ENCODE data around the gene ITGB4. TPM values are rescaled to one million over a fixed set of nuclear protein-coding genes. Genes with fewer than 3 reads are reported as not detected.
A peak's percentile ranks its signal among the peaks of the same experiment; 100 is the strongest.

The ITGB4 gene
- total and polyA plus RNA-seq, 10 of the 15 experiments (the other 5 are each of a cell fraction or from before 2014, with no cell fraction given) = 0.06 to 1.6 (median 0.27) TPM; not detected in 2

DNA sequence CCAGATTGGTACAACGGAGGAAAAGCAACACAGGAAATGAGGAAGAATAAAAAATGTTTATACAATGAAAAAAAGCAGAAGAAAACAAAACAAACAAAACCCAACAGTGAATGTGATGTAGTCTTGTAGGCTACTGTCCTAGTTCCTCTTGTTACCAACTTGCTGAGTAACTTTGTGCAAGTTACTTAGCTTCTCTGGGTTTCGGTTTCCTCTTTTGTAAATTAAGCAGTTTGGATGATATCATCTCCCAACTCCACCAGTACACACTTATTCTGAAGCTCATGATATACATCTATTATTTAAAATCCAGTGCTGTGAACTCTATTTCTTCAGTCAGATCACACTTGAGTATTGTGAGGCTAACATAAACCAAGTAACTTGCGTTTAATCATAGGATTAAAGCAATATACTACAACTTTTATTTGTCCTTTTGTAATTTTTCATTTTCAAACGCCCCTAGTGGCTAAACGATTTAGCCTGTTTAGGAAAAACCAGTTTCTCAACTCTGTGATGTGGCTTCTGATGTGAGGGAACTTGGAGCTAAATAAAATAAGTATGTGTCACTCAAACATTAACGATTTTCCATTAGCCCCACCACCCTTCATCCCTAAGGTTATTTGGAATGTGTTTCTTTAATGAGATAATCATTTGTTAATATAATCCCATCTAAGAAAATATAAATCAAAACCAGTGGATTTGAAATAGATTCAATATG, 62.0 kb downstream of the ITGB4 start (continued):
- TF ChIP-seq, protein P1, sequence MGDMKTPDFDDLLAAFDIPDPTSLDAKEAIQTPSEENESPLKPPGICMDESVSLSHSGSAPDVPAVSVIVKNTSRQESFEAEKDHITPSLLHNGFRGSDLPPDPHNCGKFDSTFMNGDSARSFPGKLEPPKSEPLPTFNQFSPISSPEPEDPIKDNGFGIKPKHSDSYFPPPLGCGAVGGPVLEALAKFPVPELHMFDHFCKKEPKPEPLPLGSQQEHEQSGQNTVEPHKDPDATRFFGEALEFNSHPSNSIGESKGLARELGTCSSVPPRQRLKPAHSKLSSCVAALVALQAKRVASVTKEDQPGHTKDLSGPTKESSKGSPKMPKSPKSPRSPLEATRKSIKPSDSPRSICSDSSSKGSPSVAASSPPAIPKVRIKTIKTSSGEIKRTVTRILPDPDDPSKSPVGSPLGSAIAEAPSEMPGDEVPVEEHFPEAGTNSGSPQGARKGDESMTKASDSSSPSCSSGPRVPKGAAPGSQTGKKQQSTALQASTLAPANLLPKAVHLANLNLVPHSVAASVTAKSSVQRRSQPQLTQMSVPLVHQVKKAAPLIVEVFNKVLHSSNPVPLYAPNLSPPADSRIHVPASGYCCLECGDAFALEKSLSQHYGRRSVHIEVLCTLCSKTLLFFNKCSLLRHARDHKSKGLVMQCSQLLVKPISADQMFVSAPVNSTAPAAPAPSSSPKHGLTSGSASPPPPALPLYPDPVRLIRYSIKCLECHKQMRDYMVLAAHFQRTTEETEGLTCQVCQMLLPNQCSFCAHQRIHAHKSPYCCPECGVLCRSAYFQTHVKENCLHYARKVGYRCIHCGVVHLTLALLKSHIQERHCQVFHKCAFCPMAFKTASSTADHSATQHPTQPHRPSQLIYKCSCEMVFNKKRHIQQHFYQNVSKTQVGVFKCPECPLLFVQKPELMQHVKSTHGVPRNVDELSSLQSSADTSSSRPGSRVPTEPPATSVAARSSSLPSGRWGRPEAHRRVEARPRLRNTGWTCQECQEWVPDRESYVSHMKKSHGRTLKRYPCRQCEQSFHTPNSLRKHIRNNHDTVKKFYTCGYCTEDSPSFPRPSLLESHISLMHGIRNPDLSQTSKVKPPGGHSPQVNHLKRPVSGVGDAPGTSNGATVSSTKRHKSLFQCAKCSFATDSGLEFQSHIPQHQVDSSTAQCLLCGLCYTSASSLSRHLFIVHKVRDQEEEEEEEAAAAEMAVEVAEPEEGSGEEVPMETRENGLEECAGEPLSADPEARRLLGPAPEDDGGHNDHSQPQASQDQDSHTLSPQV (IDR thresholded peaks at IDR 0.05) = 0 out of 2 replicates have a peak, but pooled peaks have one; percentile 70
- TF ChIP-seq SREBF2 (IDR thresholded peaks at IDR 0.05; ENCODE audit: low read length) (no peak), MXI1 (IDR thresholded peaks at IDR 0.05; ENCODE audit: low read depth, low read length) (no peak), SMARCA5 (IDR thresholded peaks at IDR 0.05) (peak; percentile 96), BCL11A (IDR thresholded peaks at IDR 0.05; ENCODE audit: low read depth, low read length) (no peak), NFXL1 (IDR thresholded peaks at IDR 0.05; ENCODE audit: borderline replicate concordance) (peak; percentile 90), ESRRA (IDR thresholded peaks at IDR 0.05; ENCODE audit: low read length) (peak; percentile 78), ATF7 (IDR thresholded peaks at IDR 0.05; ENCODE audit: low read depth) (peak; percentile 96)
- TF ChIP-seq, protein P2, sequence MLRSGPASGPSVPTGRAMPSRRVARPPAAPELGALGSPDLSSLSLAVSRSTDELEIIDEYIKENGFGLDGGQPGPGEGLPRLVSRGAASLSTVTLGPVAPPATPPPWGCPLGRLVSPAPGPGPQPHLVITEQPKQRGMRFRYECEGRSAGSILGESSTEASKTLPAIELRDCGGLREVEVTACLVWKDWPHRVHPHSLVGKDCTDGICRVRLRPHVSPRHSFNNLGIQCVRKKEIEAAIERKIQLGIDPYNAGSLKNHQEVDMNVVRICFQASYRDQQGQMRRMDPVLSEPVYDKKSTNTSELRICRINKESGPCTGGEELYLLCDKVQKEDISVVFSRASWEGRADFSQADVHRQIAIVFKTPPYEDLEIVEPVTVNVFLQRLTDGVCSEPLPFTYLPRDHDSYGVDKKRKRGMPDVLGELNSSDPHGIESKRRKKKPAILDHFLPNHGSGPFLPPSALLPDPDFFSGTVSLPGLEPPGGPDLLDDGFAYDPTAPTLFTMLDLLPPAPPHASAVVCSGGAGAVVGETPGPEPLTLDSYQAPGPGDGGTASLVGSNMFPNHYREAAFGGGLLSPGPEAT (IDR thresholded peaks at IDR 0.05; ENCODE audit: low read depth) = peak; percentile 23; the same call in 1 of the 2 replicates
